GM12878 (cell line): ENCODE measurements around the gene EMSY.

Experiments
- CBX5 ChIP-seq: sonication (generic); IDR thresholded peaks from 2 replicates; pipeline ENCODE4 v1.6.1; 2016; ENCODE audit warnings: low read depth, moderate library complexity, mild to moderate bottlenecking, inconsistent platforms
- CTCF ChIP-seq, 3 experiments: IDR thresholded peaks in 2 of 3; conservative IDR thresholded peaks in 1 of 3; 2 replicates each; pipeline ENCODE4 v1.5.1; 2011; ENCODE audit warnings: low read depth in 3 of 3, low read length in 3 of 3, mild to moderate bottlenecking in 3 of 3, control low read depth in 2 of 3, moderate library complexity in 2 of 3, inconsistent platforms in 1 of 3, mixed read lengths in 1 of 3; ENCODE audit not compliant: control insufficient read depth in 2 of 3, insufficient read depth in 1 of 3; ENCODE audit errors: extremely low read depth in 1 of 3
- ETV6 ChIP-seq, 2 experiments: fragments of 450-650 bp in 1 of 2; IDR thresholded peaks in 1 of 2; conservative IDR thresholded peaks in 1 of 2; 2 replicates each; pipeline ENCODE4 v1.6.1; 2014; ENCODE audit warnings: antibody characterized with exemption in 1 of 2, borderline replicate concordance in 1 of 2, low read depth in 1 of 2, mild to moderate bottlenecking in 1 of 2, moderate library complexity in 1 of 2
- EZH2 ChIP-seq: IDR thresholded peaks from 2 replicates; pipeline ENCODE4 v1.6.1; 2012; ENCODE audit warnings: low read depth, mild to moderate bottlenecking, control low read depth, inconsistent platforms, low read length, borderline replicate concordance; ENCODE audit not compliant: control insufficient read depth
- POLR2AphosphoS5 ChIP-seq: IDR thresholded peaks from 2 replicates; pipeline ENCODE4 v1.6.1; 2011; ENCODE audit warnings: mild to moderate bottlenecking, low read length, inconsistent platforms
- STAT3 ChIP-seq: IDR thresholded peaks from 2 replicates; pipeline ENCODE4 v1.6.1; 2011; ENCODE audit warnings: low read depth, low read length, improper control_type of control experiment

GRCh38 chr11:76493626-76494539 lies 49.1 kb downstream of the EMSY start:
- TF ChIP-seq STAT3 (no peak), EZH2 (no peak), POLR2AphosphoS5 (no peak), CTCF (IDR thresholded peaks at IDR 0.05 in 2 of 3, conservative IDR thresholded peaks at IDR 0.05 in 1 of 3; ENCODE audit: control insufficient read depth in 2 of 3, extremely low read depth in 1 of 3, insufficient read depth in 1 of 3, low read depth in 3 of 3, low read length in 3 of 3) (no peak), ETV6 (conservative IDR thresholded peaks at IDR 0.05 in 1 of 2, IDR thresholded peaks at IDR 0.05 in 1 of 2; ENCODE audit: borderline replicate concordance in 1 of 2, low read depth in 1 of 2) (no peak), CBX5 (no peak)
